HG03521 (cell line): Measurements from ENCODE around the gene MB.
"Not testable (repeated sequence)": the region's sequence is repeated elsewhere in the genome, so short reads cannot be mapped to it uniquely, and the experiment has no call there.

Experiments
- ATAC-seq: cut with Tn5 transposase; IDR thresholded peaks from one replicate; pipeline ENCODE4 v1.9.1; 2021; ENCODE audit warnings: mild to moderate bottlenecking, moderate library complexity; ENCODE audit not compliant: unreplicated experiment

The MB gene

DNA sequence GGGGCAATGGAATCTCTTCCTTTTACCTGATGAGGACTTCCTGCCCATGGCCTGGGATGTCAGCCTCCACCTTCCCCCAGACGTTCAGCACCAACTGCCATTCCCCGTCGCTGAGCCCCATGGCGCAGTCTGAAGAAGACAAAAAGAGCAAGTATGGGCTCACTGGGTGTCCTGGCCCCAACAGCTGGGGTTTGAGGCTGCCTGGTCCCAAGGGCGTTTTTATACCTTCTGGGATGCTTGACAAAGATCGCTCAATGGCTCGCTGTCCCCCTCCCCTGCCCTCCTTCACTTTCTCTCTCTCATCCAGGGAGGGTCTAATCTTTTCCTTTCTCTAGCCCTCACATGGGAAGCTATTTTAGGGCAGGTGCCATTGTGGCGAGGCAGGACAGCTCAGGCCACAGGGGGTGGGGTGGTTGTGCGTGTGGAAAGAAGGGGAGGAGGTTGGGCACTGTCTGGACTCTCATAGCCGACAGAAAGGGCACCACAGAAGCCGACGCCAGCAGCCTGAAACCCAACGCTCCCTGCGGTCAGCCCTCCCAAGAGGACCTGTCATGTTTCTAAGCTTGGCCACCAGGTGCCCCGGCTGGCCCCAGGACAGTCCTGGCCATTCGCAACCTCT, at the start of gene MB:
Gene MB (minus strand): TSS at position 193 of the 619 bp plus-strand sequence. CDS start 72 bp downstream, at position 121.
- no peak for ATAC-seq

DNA sequence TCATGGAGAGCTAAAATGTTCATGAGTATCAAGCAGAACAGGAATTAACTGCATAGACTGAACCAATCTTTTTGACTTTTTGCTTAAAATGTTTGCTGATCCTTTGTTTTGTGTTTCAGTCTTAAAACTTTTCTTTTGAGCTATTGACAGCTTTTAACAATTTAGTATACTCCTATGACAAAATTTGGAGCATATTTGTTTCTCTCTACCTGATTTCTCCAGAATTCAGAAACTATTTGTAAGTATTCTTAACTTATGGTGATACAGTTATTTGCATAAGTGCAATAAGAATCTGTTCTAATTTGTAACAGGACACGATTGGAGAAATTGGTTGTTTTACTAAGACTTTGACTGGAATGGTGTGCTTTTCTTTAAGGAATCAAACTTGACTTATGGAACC, 49.6 kb upstream of the MB start:
- ATAC-seq: not testable (repeated sequence)

DNA sequence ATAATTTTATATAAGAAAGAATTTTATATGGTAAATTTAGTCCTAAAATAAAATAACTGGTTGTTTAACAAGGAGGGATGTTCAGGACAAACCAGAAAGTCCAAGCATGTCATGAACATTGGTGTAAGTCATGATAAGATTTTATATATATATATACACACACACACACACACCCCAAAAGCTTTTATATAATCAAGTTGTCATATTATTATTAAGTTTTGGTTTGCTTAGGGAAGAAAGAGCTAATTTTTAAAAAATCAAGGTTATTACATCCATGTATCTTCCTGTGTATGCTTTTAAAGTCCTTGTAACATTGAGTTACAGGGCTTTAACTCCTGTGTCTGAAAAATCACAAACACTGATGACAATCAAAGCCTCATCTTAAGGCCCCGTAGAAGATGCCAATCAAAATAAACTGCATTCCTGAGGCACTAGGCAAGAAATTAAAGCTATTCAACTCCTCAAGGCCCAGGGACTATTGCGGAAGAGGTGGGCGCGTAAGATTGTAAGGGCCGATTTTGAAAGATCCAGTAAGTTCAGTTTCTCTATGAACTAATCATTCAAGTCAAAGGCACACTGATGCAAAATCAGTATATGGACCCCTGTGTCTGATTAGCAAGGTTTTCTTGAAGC, 47.9 kb upstream of the MB start:
- no peak for ATAC-seq

DNA sequence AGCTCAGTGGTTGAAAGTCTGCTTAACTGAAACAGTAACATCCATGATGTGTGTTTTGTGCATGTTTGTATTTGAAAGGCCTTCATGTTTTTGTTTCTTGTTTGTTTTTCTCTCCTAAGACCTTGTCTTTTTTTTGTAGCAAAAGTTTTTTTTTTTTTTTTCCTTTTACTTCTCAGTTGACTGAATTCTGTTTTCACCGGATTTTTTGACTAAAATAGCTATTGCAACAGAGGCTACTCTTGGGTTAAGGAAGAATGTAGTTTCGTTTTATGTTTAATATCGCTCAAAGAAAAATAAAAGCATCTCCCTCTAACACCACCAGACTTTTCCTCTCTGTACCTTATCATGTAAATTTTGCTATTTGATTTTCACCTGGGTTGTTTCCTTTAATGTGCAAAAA, 46.2 kb upstream of the MB start:
- no peak for ATAC-seq

DNA sequence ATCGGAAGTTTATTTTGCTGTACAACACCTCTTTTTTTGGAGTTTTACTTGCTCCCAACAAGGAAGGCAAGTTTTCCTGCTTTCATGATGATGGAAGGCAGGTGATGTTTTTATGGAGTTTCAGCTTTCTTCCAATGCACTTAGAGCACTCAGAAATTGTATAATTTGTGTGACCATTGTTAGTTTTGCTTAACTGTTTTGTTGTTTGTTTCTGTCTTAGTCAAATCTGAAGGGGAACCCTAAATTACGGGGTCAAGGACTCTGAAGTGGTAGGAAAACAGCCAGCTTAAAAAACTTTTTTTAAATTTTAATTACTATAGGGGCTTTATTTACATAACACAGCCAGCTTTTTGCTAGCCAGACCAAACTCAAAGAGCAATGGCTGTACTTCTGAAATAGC, 45.8 kb upstream of the MB start:
- ATAC-seq: no peak

DNA sequence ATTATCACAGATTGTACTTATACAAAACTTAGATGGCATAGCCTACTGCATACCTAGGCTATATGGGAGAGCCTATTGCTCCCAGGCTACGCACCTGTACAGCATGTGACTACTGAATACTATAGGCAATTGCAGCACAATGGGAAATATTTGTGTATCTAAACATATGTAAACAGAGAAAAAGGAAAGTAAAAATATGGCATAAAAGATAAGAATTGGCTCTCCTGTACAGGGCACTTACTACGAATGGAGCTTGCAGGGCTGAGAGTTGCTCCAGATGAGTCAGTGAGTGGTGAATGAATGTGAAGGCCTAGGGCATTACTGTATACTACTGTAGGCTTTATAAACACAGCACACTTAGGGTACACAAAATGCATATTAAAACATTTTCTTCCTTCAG, 44.3 kb upstream of the MB start:
- ATAC-seq: no peak

DNA sequence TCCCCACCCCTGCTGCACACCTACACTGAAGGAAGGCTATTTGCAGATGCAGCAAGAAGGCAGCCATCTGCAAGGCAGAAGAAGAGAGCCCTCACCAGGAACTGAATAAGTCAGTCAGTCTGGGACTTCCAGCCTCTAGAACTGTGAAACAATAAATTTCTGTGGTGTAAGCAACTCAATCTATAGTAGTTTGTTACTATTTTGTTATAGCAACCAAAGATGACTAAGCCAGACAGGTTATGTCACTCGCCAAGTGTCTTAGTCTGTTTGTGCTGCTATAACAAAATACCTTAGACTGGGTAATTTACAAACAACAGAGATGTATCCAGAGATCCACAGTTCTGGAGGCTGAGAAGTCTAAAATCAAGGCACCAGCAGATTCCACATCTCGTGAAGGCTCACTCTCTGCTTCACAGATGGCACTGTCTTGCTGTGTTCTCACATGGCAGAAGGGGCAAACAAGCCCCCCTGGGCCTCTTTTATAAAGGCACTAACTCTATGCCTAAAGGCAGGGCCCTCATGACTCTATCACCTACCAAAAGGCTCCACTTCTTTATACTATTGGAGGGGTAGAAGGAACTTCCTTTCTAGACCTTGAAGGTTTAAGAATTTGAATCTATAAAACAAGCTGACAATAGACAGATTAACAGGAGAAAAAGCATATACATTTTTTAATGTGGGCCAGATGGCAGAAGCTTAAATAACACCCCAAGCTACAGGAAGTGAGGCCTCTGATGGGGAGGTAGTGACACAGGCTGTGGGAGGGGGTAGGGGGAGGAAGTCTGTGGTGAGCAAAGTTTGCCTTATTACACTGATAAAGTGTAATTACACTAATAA, 43.4 kb upstream of the MB start:
- no peak for ATAC-seq

DNA sequence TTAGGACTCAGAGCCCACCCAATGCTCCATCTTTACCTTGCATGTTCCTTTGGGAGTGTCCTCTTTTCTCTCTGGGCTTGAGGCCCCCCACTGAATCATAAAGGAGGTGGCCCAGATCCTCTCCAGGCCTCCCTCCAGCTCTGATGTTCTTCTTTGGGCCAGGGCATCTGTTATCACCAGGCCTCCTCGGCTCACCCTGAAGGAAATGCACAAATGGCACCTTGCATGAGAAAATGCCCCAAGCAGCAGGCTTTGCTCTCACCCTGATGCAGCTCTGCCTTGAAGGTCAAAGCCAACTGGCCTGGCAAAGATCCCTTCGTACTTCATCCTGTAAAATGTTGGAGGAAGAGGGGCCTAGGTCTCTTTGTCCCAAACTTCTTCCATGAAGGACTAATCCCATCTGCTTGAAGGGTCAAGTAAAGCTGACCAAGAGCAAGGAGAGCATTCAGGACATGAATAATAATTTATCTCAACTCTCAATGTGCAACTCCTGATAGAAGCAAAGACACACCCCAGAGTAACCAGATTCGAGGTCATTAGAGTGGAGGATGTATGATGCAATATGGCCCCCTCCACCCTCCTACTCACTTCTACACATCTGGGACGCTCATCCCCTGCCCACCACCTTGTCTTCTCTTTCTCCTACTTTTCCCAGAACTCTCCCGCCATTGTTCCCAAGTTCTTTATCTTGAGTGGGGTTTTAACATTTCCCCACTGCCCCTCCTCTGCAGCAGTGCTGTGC, 40.6 kb upstream of the MB start:
- ATAC-seq: no peak

DNA sequence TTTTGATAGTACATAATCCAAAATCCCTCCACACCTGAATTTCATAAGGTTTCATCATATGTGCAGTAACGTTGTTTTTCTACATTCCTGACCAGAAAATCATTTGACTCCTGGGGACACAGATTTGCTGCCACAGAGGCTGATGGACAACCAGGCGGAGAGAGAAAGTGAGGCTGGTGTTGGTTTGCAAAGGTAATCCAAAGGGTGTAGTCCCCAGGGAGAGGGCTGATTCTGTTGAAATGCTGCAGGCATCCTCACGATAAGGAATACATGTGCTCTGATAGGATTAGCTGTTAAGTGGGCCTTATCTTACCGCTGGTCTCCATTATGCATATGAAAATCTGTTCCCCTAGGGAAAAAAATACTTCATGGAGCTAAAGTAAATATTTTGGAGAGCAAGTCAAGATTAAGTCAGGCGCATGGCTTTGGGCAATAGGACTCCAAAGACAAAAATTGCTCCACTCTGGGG, 39.2 kb upstream of the MB start:
- ATAC-seq: no peak

DNA sequence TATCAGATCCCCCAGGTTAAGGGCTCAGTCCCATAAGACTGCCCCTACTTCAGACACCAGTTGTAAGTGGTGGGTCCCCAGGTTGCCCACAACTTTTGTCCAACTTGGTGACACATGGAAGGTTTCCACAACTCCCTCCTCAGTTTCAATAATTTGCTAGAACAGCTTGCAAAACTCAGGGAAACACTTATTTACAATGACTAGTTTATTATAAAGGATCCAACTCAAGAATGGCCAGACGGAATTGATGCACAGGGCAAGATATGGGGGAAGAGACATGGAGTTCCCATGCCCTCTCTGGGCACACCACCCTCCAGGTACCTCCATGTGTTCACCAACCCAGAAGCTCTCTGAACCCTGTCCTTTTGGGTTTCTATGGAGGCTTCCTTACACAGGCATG, 36.7 kb upstream of the MB start:
- no peak for ATAC-seq

DNA sequence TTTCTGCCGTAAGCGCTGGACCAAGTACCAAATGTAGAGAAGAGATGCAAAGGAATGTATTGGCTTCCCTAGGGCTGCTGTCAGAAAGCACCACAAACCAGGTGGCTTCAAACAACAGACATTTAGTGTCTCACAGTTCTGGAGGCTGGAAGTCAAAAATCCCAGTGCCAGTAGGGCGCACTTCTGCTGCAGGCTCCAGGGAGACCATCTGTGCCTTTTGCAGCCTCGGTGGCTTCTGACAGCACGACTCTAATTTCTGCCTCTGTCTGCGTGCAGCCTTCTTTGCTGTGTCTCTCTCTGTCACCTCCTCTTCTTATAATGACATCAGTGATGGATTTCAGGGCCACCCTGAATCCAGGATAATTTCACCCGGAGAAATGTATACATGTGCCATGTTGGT, 34.0 kb upstream of the MB start:
- ATAC-seq: no peak

DNA sequence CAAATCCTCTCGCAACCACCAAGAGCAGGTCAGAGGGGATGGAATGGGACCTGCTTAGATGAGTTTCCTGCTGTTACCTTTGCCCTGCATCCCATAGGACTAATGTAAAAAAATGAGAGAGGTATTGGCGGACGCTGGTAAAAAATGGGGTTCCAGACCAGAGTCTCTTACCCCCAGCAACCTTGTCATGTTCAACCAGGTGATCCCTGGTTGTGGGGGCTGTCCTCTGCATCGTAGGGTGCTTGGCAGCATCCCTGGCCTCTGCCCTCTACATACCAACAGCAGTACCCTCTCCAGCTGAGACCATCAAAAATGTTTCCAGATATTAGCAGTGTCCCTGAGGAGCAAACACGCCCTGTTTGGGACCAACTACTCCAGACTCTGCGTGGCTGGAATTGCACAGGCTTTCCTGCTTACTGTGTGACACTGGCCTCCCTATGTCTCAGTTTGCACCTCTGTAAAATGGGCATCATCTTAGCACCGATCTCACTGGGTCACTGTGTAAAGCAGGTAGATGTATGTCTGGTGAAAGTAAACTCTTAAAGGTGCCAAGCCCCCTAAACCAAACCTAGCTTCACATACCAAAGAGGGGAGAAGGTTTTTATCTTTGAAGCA, 32.6 kb upstream of the MB start:
- no peak for ATAC-seq

DNA sequence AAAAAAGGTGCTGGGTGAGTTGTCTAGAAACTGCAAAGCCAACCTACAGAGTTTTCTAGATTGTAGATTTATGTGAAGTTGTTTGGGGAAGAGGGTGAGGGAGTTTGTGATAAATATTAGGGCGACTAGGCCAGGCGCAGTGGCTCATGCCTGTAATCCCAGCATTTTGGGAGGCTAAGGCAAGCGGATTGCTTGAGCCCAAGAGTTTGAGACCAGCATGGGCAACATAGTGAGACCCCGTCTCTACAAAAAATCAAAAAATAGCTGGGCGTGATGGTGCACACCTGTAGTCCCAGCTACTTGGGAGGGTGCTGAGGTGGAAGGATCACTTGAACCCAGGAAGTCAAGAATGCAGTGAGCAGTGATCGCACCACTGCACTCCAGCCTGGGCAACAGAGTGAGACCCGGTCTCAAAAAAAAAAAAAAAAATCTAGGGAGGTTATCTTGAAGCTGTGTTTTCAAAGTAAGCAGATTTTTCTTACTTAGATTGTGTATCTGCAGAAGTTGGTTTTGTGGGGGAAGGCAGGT, 32.0 kb upstream of the MB start:
- ATAC-seq: no peak

DNA sequence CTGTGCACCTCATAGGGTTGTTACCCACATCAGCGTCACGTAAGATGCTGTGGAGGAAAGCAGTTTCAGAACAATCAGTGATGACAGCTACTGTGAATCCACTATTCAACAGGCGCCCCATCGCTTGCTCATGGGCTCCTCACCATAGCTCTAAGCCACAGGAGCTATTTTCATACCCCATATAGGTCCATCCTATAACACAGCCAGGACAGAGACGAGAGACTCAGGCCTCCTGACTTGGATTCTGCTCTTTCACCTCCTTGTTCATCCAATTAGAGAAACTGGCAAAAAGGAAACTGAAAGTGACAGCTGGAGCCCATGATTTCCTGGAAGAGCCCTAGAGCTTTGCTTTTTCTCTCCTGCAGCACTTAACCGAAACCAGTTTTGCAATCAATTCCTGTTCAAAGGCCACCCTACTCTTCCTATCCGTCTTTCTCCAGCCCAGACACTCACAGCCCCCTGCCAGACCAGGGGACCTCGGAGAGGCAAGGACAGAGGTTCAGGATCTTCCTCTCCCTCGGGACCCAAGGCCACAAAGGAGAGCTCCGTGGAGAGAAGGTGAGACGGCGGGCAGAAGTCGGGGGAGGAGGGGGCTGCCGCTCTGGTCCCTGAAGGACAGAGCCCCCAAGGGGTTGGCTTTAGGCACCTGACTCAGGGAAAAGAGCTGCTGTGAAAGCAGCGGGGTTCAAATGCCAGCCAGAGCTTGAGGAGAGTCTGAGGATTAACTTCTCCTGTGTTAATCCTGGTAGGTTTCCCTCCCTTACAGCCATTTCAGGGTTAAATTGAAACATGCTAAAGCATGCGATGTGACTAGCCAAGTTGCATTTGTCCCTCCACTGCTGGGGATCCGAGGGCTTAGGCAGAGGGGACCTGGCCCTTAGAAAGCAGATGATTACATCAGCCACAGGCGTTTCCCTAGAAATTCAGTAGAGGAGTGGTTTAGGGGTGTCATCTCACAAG, 31.2 kb upstream of the MB start, which contains the start of gene APOL6:
Gene APOL6 (plus strand): TSS at position 381 of the 960 bp plus-strand sequence. CDS start 7,980 bp downstream, outside the sequence.
- no peak for ATAC-seq

DNA sequence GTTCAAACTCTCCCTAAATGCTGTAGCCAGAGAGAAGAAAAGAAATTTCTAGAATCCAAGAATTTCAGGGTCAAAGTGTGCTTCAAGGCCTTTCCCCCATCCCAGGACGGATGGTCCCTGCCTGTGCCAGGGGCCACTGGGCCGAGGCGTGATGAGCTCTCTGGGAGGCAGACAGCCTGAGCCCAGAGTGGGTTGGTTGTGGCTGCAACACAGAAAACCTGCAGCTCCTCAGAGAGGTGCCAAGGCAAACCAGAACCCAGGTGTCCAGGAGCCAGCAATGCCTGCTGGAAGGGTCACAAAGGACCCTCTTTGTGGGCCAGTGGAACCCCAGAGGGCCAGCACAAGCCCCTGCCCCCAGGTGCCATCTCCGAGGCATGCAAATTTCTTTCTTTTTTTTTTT, 28.5 kb upstream of the MB start:
- no peak for ATAC-seq

DNA sequence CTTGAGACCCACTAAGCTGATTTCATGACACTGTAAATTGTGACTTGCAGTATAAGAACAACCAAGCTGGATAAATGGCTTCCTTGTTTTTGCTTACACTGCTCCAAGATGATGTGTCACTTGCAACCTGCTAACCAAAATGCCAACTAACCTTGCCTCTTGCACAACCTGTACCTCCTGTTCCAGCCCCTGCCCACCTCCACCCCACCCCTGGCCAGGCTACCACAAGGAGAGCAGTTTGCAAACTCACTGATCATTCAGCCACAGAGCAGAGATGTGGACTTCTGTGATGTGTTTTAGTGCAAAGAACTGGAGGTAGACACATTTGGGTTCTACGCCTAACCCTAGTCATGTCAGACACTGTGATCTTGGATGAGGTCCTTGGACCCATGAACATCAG, 26.9 kb upstream of the MB start:
- ATAC-seq: no peak

DNA sequence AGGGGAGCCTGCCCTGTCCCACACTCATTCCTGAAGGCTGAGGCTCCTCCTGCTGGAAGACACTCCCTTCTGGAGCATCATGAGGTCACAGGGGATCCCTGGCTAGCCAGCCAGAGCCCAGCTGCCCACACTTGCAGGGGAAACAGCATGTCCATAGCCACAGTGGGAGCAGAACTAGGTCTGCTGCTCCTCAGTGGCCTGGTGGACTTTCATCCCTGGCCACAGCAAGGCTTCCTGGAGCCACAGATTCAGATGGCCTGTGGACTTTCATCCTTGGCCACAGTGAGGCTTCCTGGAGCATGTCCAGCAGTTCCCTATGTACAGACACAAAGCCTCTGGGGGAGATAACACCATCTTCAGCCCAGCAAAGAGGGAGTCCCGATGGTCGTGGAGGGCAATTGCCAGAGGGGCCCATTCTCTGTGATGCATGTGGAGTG, 25.2 kb upstream of the MB start:
- no peak for ATAC-seq

DNA sequence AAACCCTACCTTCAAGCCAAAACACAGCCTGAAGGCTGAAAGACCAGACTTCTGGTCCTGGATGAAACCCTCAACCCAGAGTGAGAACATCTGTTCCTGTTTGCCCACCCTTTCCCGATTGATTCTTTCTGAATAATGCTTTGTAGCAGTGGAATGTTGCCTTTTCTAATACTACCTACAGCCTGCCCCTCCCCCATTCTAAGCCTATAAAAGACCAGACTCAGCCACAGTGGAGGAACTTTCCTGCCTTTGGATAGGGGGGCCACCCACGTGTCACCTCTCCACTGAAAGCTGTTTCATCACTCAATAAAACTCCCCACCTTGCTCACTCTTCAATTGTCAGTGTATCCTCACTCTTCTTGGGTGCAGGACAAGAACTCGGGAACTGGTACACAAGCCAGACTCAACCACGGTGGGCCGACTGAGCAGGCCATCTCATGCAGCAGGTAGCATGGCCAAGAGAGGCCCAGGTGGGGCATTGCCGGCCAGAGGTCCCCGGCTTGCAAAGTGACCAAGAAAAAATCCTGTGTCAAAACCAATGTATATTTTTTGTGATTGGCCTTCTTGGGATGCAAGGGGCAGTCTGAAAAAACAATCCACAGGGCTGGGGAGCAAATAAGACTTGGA, 24.5 kb upstream of the MB start:
- ATAC-seq: no peak

DNA sequence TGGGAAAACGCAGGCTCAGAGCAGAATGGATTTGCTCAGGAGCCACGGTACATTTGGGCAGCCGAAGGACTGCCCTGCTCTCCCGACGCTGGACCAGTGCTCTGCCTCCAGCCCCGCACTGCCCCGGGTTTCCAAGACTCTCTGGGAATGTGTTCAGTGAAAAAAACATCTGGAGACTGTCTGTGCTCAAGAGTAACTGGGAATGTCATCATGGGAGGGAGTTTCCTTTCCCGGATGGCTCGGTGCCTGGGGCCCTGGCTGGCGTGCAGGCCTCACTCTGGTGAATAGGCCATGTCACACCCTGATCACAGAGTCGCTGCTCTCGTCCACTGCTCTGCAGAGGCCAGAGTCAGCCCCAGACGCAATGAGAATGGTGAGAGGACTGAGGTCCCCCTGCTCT, 21.3 kb upstream of the MB start:
- no peak for ATAC-seq
